H1 (cell line): ENCODE results near the gene CMTM3. TPM values are rescaled to one million over a fixed set of nuclear protein-coding genes. Genes with fewer than 3 reads are reported as not detected.

Experiments
- CTCF ChIA-PET: fragments of 300-600 bp; sonication (Branson Sonifier 250); formaldehyde crosslinking; loops from one replicate; lab custom pipeline; 2021; ENCODE audit not compliant: partially characterized antibody; lab: Charles Lee
- POLR2A ChIA-PET: fragments of 300-600 bp; sonication (Branson Sonifier 250); formaldehyde crosslinking; loops from one replicate; lab custom pipeline; 2021; ENCODE audit warnings: inconsistent platforms; ENCODE audit not compliant: partially characterized antibody; lab: Charles Lee
- DNase-seq, 2 experiments: peaks; one replicate each; pipeline versions ENCODE4 v3.0.0 to v3.0.0-alpha.2; 2010 to 2022; ENCODE audit warnings: low spot score in 2 of 2, low read depth in 1 of 2, mixed read lengths in 1 of 2
- FAIRE-seq: peaks from 2 replicates; lab custom pipeline; 2011; peaks lifted over from hg19 to GRCh38; lab: Jason Lieb, UNC
- H2AFZ ChIP-seq: 2 replicates; pipeline ENCODE4 v1.8.1; 2012; ENCODE audit warnings: low read length, inconsistent platforms
- H2AK5ac ChIP-seq: 2 replicates; pipeline ENCODE4 v1.6.1; 2013; ENCODE audit warnings: low read depth, low read length
- H2BK120ac ChIP-seq: replicated peaks from 2 replicates; pipeline ENCODE3; 2013; ENCODE audit warnings: low read depth, low read length, inconsistent platforms
- H2BK12ac ChIP-seq: 2 replicates; pipeline ENCODE4 v1.6.1; 2013; ENCODE audit warnings: low read depth, low read length
- H2BK15ac ChIP-seq: 2 replicates; pipeline ENCODE4 v1.6.1; 2013; ENCODE audit warnings: low read length
- H2BK20ac ChIP-seq: 2 replicates; pipeline ENCODE4 v1.6.1; 2013; ENCODE audit warnings: low read length
- H2BK5ac ChIP-seq: 2 replicates; pipeline ENCODE4 v1.6.1; 2013; ENCODE audit warnings: low read depth, low read length
- H3K14ac ChIP-seq: 2 replicates; pipeline ENCODE4 v1.6.1; 2013; ENCODE audit warnings: inconsistent platforms; ENCODE audit not compliant: insufficient read length
- H3K18ac ChIP-seq: 2 replicates; pipeline ENCODE4 v1.6.1; 2013; ENCODE audit warnings: low read length; ENCODE audit errors: extremely low read depth
- H3K23ac ChIP-seq: 2 replicates; pipeline ENCODE4 v1.6.1; 2013; ENCODE audit warnings: inconsistent platforms; ENCODE audit not compliant: insufficient read length
- H3K23me2 ChIP-seq: 2 replicates; pipeline ENCODE4 v1.6.1; 2013; ENCODE audit warnings: low read depth, low read length
- H3K27ac ChIP-seq: 2 replicates; pipeline ENCODE4 v1.6.1; 2011; ENCODE audit warnings: low read depth, low read length, inconsistent platforms
- H3K27me3 ChIP-seq, 4 experiments: replicated peaks in 1 of 4; 1 replicate in 1 of 4; 2 replicates in 3 of 4; pipeline versions ENCODE4 v1.6.1 to v1.8.1; 2011 to 2013; ENCODE audit warnings: low read length in 3 of 4, mild to moderate bottlenecking in 3 of 4, inconsistent platforms in 2 of 4, mixed read lengths in 2 of 4, moderate library complexity in 1 of 4; ENCODE audit not compliant: control insufficient read depth in 3 of 4, insufficient read depth in 3 of 4; ENCODE audit errors: extremely low read depth in 1 of 4
- H3K36me3 ChIP-seq, 4 experiments: 2 replicates each; pipeline versions ENCODE4 v1.6.1 to v1.8.1; 2011 to 2013; ENCODE audit warnings: mild to moderate bottlenecking in 4 of 4, low read length in 3 of 4, moderate library complexity in 2 of 4, control low read depth in 1 of 4, inconsistent platforms in 1 of 4; ENCODE audit not compliant: insufficient read depth in 4 of 4, control insufficient read depth in 2 of 4
- H3K4ac ChIP-seq: replicated peaks from 2 replicates; pipeline ENCODE3; 2013; ENCODE audit warnings: low read length, low read depth, mixed read lengths, inconsistent platforms; ENCODE audit not compliant: insufficient read length
- H3K4me1 ChIP-seq, 4 experiments: replicated peaks in 1 of 4; 1 replicate in 1 of 4; 2 replicates in 3 of 4; pipeline versions ENCODE4 v1.6.1 to v1.8.1; 2011 to 2013; ENCODE audit warnings: low read length in 3 of 4, inconsistent platforms in 2 of 4, mixed read lengths in 1 of 4; ENCODE audit not compliant: insufficient read depth in 4 of 4, control insufficient read depth in 3 of 4
- H3K4me2 ChIP-seq, 2 experiments: 2 replicates each; pipeline versions ENCODE4 v1.6.1 to v1.8.1; 2011 to 2013; ENCODE audit warnings: low read depth in 2 of 2, low read length in 2 of 2, control low read depth in 1 of 2, inconsistent platforms in 1 of 2, mild to moderate bottlenecking in 1 of 2; ENCODE audit not compliant: insufficient read depth in 1 of 2
- H3K4me3 ChIP-seq, 4 experiments: fragments of 200-600, 300-600 bp in 1 of 4; sonication (generic), shearing (Covaris generic), sonication (Bioruptor Twin) in 1 of 4; 2 replicates each; pipeline versions ENCODE4 v1.5.1 to v1.8.1; 2011 to 2016; ENCODE audit warnings: low read length in 4 of 4, low read depth in 3 of 4, control low read depth in 2 of 4, inconsistent platforms in 2 of 4, mild to moderate bottlenecking in 2 of 4, mixed read lengths in 1 of 4, moderate library complexity in 1 of 4; ENCODE audit not compliant: insufficient read depth in 2 of 4; ENCODE audit errors: extremely low read depth in 1 of 4
- H3K56ac ChIP-seq: replicated peaks from 2 replicates; pipeline ENCODE3; 2013; ENCODE audit warnings: low read depth, mild to moderate bottlenecking, mixed read lengths, low read length, inconsistent platforms; ENCODE audit not compliant: insufficient read length
- H3K79me1 ChIP-seq: 2 replicates; pipeline ENCODE4 v1.6.1; 2013; ENCODE audit warnings: low read depth, low read length, control low read depth
- H3K79me2 ChIP-seq, 2 experiments: 2 replicates each; pipeline versions ENCODE4 v1.6.1 to v1.8.1; 2012 to 2013; ENCODE audit warnings: low read length in 2 of 2, mild to moderate bottlenecking in 2 of 2, inconsistent platforms in 1 of 2; ENCODE audit not compliant: insufficient read depth in 2 of 2, control insufficient read depth in 1 of 2
- H3K9ac ChIP-seq, 4 experiments: replicated peaks in 1 of 4; 1 replicate in 1 of 4; 2 replicates in 3 of 4; pipeline versions ENCODE4 v1.6.1 to v1.8.1; 2011 to 2013; ENCODE audit warnings: low read depth in 3 of 4, low read length in 3 of 4, control low read depth in 2 of 4, mild to moderate bottlenecking in 2 of 4, moderate library complexity in 2 of 4, inconsistent platforms in 1 of 4; ENCODE audit errors: extremely low read depth in 1 of 4
- H3K9me3 ChIP-seq, 2 experiments: 2 replicates each; pipeline versions ENCODE4 v1.6.1 to v1.8.1; 2012 to 2013; ENCODE audit warnings: mild to moderate bottlenecking in 2 of 2, moderate library complexity in 2 of 2, control low read depth in 1 of 2, inconsistent platforms in 1 of 2, low read depth in 1 of 2, low read length in 1 of 2, mixed read lengths in 1 of 2; ENCODE audit not compliant: insufficient read depth in 2 of 2
- H4K20me1 ChIP-seq, 2 experiments: replicated peaks in 1 of 2; 2 replicates each; pipeline versions ENCODE3 to v1.8.1; 2011 to 2013; ENCODE audit warnings: inconsistent platforms in 2 of 2, low read length in 2 of 2, mild to moderate bottlenecking in 1 of 2; ENCODE audit not compliant: insufficient read depth in 2 of 2, control insufficient read depth in 1 of 2
- H4K5ac ChIP-seq: 2 replicates; pipeline ENCODE4 v1.6.1; 2013; ENCODE audit warnings: low read length, low read depth, mixed read lengths, inconsistent platforms; ENCODE audit not compliant: insufficient read length
- H4K8ac ChIP-seq: 2 replicates; pipeline ENCODE4 v1.8.0; 2013; ENCODE audit warnings: mild to moderate bottlenecking, moderate library complexity, low read length, inconsistent platforms; ENCODE audit not compliant: insufficient read depth; ENCODE audit errors: extremely low read depth
- H4K91ac ChIP-seq: replicated peaks from 2 replicates; pipeline ENCODE3; 2013; ENCODE audit warnings: low read length, mixed read lengths, inconsistent platforms; ENCODE audit not compliant: insufficient read length
- CHD1 ChIP-seq: IDR thresholded peaks from 2 replicates; pipeline ENCODE4 v1.6.1; 2012; ENCODE audit warnings: low read depth, low read length, improper control_type of control experiment
- EZH2 ChIP-seq: fragments of 200-600 bp; sonication (generic); IDR thresholded peaks from 2 replicates; pipeline ENCODE4 v1.7.1; 2012; ENCODE audit warnings: low read depth, mild to moderate bottlenecking, moderate library complexity, low read length, inconsistent platforms; ENCODE audit not compliant: severe bottlenecking
- GABPA ChIP-seq: IDR thresholded peaks from 2 replicates; pipeline ENCODE4 v1.6.1; 2011; ENCODE audit warnings: mild to moderate bottlenecking, low read length, moderate library complexity, borderline replicate concordance; ENCODE audit not compliant: insufficient read depth
- TAF1 ChIP-seq: IDR thresholded peaks from 2 replicates; pipeline ENCODE4 v1.6.1; 2011; ENCODE audit warnings: mild to moderate bottlenecking, low read depth, low read length
- whole genome bisulfite sequencing, 2 experiments: shearing (Covaris generic) in 1 of 2; methylation state at CpG; one replicate each; pipeline versions ENCODE4 v1.1.6 to v1.1.7; 2013 to 2015; ENCODE audit warnings: low lambda C conversion rate in 2 of 2, mixed read lengths in 2 of 2, inconsistent platforms in 1 of 2, low coverage in 1 of 2, missing lambda C conversion rate in 1 of 2; ENCODE audit not compliant: insufficient replicate concordance in 2 of 2, insufficient coverage in 1 of 2, insufficient read length in 1 of 2; ENCODE audit errors: extremely low coverage in 1 of 2, missing lambda C conversion rate in 1 of 2; 5-methylcytosine and 5-hydroxymethylcytosine counted together
- polyA plus RNA-seq, 7 experiments: library from polyadenylated mRNA; depleted of rRNA in 3 of 7; stranded (reverse) in 5 of 7; unstranded in 2 of 7; fragments of >200 nt in 5 of 7; fragments of 200-250 nt in 2 of 7; gene quantifications; 1 replicate in 5 of 7; 2 replicates in 1 of 7; 4 replicates in 1 of 7; pipeline versions ENCODE4 v1.2.1 to v1.2.3, GENCODE V29; 2011 to 2013; ENCODE audit warnings: missing spikeins in 2 of 7, mixed read lengths in 2 of 7
- total RNA-seq: library from RNA; stranded (reverse); fragmentation: NEBNext Ultra II Directional; extraction: Animal tissue kit (Norgen Biotek cat#: 25700); gene quantifications from 2 replicates; pipeline ENCODE4 v1.2.1, GENCODE V29; 2021

The CMTM3 gene
- total and polyA plus RNA-seq, 2 of the 8 experiments (the other 6 are each of a cell fraction or from before 2014, with no cell fraction given): 24.7 to 24.8 TPM

DNA sequence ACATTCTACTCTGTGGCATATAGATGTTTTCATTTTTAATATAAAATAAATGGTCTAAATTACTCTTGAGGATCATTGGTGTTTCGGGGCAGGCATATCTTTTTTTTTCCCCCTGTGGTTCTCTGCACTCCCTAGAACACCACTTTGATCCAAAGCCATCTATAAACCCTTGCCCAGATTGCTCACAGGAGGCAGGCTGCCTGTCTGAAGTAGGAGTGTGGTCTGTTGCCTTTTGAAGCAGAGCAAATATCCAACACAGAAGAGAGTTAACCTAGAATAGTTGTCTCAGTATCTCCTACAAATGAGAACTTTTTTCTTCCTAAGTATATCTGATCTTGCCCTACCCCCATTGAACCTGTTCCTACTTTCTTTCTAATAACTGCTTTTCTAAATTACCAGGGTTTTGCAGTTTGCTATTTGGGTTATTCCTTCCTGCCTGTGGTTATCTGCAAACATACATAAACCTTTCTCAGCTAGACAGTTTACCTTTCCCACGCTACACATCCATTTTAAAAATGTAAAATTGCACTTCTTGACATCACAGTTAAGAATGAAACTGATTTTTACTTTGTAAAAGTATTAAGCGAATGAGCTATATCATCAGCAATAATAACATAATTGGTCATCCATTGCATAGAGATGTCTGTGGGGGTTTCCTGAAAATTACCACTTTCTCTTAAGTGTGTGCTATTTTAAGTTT, 43.0 kb upstream of the CMTM3 start:
- Histone ChIP-seq H3K27ac (no peak overlapping the region), H3K14ac (no peak overlapping the region), H4K91ac (no peak overlapping the region), H3K23ac (no peak overlapping the region), H3K36me3 (peaks cover 0 to under 1% (median 0%) of the 10 kb centered on the region in 4 experiments; a peak in 3 of 8 replicates), H2AK5ac (no peak overlapping the region), H3K79me2 (no peaks in the 10 kb centered on the region), H3K4me1 (no peaks in the 10 kb centered on the region), H3K4ac (no peak overlapping the region), H2AFZ (no peak overlapping the region), H3K27me3 (no peaks in the 10 kb centered on the region), H2BK15ac (no peak overlapping the region), H3K23me2 (no peaks in the 10 kb centered on the region), H4K5ac (no peak overlapping the region), H3K18ac (no peak overlapping the region), H2BK120ac (no peak overlapping the region), H4K20me1 (peaks cover 0 to 2% of the 10 kb centered on the region in 2 experiments), H3K4me2 (no peak overlapping the region), H3K4me3 (no peak overlapping the region), H2BK5ac (no peak overlapping the region), H3K56ac (no peak overlapping the region), H3K79me1 (no peaks in the 10 kb centered on the region), H3K9ac (no peak overlapping the region), H2BK20ac (no peak overlapping the region), H4K8ac (no peak overlapping the region), H2BK12ac (no peak overlapping the region), H3K9me3 (no peaks in the 10 kb centered on the region)
- FAIRE-seq (no peak), DNase-seq (no peak)
- WGBS, 2 experiments: 91% methylated on average over 3 of the region's 3 CpGs; no CpG with 5 or more reads in 1 of the 2 experiments
- TF ChIP-seq TAF1 (no peak), EZH2 (no peak), CHD1 (no peak), GABPA (no peak)
- POLR2A ChIA-PET: interaction anchor here (1.0 to 1.1 kb wide), 3 partner anchors 10 to 11 kb away, joined by 3 to 4 read pairs (median 4); partner anchors contain the start of gene CKLF
- CTCF ChIA-PET: interaction anchor here (1.3 to 5.2 kb wide), 5 partner anchors 9 to 307 kb away, joined by 4 to 25 read pairs (median 18); partner anchors contain the start of genes CKLF and CMTM2
